A673 (cell line): ENCODE results near the gene FOXC1. TPM values are rescaled to one million over a fixed set of nuclear protein-coding genes. Genes with fewer than 3 reads are reported as not detected.

ENCODE experiments used
- BruUV-seq: library from RNA; stranded (reverse); fragments of 400-500 nt; replicated peaks from 2 replicates; lab custom pipeline; 2021; lab: Mats Ljungman, UMichigan
- CTCF ChIA-PET: fragments of 300-600 bp; sonication (Branson Sonifier 250); formaldehyde crosslinking; loops from one replicate; lab custom pipeline; 2022; ENCODE audit warnings: antibody characterized with exemption; lab: Charles Lee
- POLR2A ChIA-PET: fragments of 300-600 bp; sonication (Branson Sonifier 250); formaldehyde crosslinking; loops from one replicate; lab custom pipeline; 2022; ENCODE audit warnings: antibody characterized with exemption; ENCODE audit not compliant: low non-redundant PET; lab: Charles Lee
- DNase-seq: peaks from one replicate; pipeline ENCODE4 v3.0.0-alpha.2; 2015; ENCODE audit warnings: low spot score
- H3K27ac ChIP-seq: fragments of 200-600 bp; sonication (generic); 2 replicates; pipeline ENCODE4 v1.5.1; 2016; ENCODE audit warnings: mixed run types, low read depth, mild to moderate bottlenecking, mixed read lengths, antibody characterized with exemption, low read length; ENCODE audit not compliant: poor library complexity, severe bottlenecking
- H3K27me3 ChIP-seq: fragments of 200-600 bp; sonication (generic); replicated peaks from 2 replicates; pipeline ENCODE4 v1.6.1; 2017; ENCODE audit warnings: mixed run types, low read depth, mild to moderate bottlenecking, mixed read lengths, antibody characterized with exemption, low read length; ENCODE audit not compliant: insufficient read depth, poor library complexity
- H3K36me3 ChIP-seq: fragments of 200-600 bp; sonication (generic); 2 replicates; pipeline ENCODE4 v1.6.1; 2016; ENCODE audit warnings: mixed run types, mild to moderate bottlenecking, mixed read lengths, antibody characterized with exemption, low read length; ENCODE audit not compliant: insufficient read depth, poor library complexity, severe bottlenecking
- H3K4me1 ChIP-seq: fragments of 200-600 bp; sonication (generic); 2 replicates; pipeline ENCODE4 v1.6.1; 2017; ENCODE audit warnings: mixed run types, mild to moderate bottlenecking, mixed read lengths, antibody characterized with exemption, low read length; ENCODE audit not compliant: insufficient read depth, poor library complexity, severe bottlenecking
- H3K4me3 ChIP-seq: fragments of 200-600 bp; sonication (generic); 2 replicates; pipeline ENCODE4 v1.5.1; 2016; ENCODE audit warnings: low read depth, mixed run types, mild to moderate bottlenecking, mixed read lengths, low read length; ENCODE audit not compliant: poor library complexity, severe bottlenecking
- H3K9me3 ChIP-seq: fragments of 200-600 bp; sonication (generic); 2 replicates; pipeline ENCODE4 v1.6.1; 2016; ENCODE audit warnings: mixed run types, low read depth, mild to moderate bottlenecking, mixed read lengths, antibody characterized with exemption, low read length; ENCODE audit not compliant: poor library complexity, severe bottlenecking
- EZH2 ChIP-seq: fragments of 200-600 bp; sonication (generic); IDR thresholded peaks from 2 replicates; pipeline ENCODE4 v1.6.1; 2017; ENCODE audit warnings: borderline replicate concordance, low read depth, mild to moderate bottlenecking, mixed read lengths, antibody characterized with exemption, low read length; ENCODE audit not compliant: poor library complexity, severe bottlenecking
- intact Hi-C: fragments of 100-400 bp; cut with micrococcal nuclease; formaldehyde crosslinking; loops from one replicate; pipeline ENCODE4 v1.10.0; 2022; ENCODE audit not compliant: unreplicated experiment
- total RNA-seq: library from RNA; stranded (reverse); gene quantifications from 2 replicates; pipeline ENCODE4 v1.2.3, GENCODE V29; 2021
- TF ChIP-seq, protein P1 (sequence below): fragments of 300-800, 200-600 bp; sonication (generic); conservative IDR thresholded peaks from 2 replicates; pipeline ENCODE4 v1.5.1; 2017; ENCODE audit warnings: low read depth, mild to moderate bottlenecking, antibody characterized with exemption, low read length, moderate library complexity, mixed read lengths

The FOXC1 gene
- total RNA-seq, 1 experiment from 2014 or later, result 0.49 TPM

DNA sequence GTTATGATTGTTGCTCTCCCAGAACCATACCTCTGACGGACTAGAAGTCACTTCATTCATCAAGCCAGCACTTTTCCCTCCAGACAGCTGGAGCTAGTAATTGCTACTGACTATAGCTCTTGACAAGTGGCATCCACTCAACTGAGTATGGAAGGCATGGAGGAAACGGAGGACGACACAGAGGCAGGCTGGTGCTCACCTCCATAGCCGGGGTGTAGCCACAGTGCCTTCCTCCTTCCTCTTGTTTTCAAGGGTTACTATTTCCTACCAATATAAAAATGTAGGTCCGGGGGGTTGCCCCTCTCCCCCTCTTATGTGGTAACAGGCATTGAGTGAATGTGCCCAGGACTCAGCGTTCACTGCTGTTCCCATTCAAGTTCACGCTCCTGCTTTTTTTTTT lies 23.5 kb upstream of the FOXC1 start:
- POLR2A ChIA-PET, result no interaction called here
- intact Hi-C loops, result no loop called here
- H3K4me3 ChIP-seq, result no peak overlapping the region

DNA sequence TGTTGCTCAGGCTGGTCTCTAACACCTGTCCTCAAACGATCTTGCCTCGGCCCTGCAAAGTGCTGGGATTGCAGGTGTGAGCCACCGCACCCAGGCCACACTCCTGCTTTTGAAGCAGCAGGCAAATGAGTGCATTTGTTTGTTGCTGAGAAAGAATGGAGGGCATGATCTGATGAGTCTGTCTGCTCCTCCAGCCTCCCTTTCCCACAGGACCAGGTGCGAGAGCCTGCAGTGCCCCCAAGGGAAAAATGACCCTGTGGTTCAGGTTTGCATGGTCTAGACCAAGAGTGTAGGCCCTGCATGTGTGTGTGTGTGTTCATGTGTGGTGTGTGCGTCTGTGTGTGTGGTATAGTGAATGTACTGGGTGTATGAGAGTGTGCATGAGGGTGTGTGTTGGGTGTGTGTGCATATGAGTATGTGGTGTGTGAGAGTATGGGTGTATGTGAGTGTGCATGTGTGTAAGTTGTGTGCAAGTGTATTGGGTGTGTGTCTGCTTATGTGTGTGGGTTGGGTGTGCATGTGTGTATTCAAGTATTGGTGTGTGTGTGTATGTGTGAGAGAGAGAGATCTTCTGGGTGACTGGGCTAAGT lies 22.8 kb upstream of the FOXC1 start:
- ChIA-PET POLR2A (no interaction called here), CTCF (no interaction called here)
- H3K27me3 ChIP-seq, result peaks cover 44% of the 10 kb centered on the region
- no peak for TF ChIP-seq EZH2
- TF ChIP-seq, protein P1, sequence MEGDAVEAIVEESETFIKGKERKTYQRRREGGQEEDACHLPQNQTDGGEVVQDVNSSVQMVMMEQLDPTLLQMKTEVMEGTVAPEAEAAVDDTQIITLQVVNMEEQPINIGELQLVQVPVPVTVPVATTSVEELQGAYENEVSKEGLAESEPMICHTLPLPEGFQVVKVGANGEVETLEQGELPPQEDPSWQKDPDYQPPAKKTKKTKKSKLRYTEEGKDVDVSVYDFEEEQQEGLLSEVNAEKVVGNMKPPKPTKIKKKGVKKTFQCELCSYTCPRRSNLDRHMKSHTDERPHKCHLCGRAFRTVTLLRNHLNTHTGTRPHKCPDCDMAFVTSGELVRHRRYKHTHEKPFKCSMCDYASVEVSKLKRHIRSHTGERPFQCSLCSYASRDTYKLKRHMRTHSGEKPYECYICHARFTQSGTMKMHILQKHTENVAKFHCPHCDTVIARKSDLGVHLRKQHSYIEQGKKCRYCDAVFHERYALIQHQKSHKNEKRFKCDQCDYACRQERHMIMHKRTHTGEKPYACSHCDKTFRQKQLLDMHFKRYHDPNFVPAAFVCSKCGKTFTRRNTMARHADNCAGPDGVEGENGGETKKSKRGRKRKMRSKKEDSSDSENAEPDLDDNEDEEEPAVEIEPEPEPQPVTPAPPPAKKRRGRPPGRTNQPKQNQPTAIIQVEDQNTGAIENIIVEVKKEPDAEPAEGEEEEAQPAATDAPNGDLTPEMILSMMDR, result no peak
- DNase-seq, result no peak
- H3K4me1 ChIP-seq, result no peaks in the 10 kb centered on the region
- intact Hi-C loops, result no loop called here
- H3K27ac ChIP-seq, result no peak overlapping the region
- H3K36me3 ChIP-seq, result no peaks in the 10 kb centered on the region
- BruUV-seq, result no TSS peak
- no peaks in the 10 kb centered on the region for H3K9me3 ChIP-seq
- H3K4me3 ChIP-seq, result no peak overlapping the region

More for the DNA sequence above, 23.5 kb upstream of the FOXC1 start:
- no TSS peak for BruUV-seq
- Histone ChIP-seq H3K27me3 (peaks cover 37% of the 10 kb centered on the region), H3K27ac (no peak overlapping the region), H3K4me1 (no peaks in the 10 kb centered on the region), H3K36me3 (no peaks in the 10 kb centered on the region), H3K9me3 (no peaks in the 10 kb centered on the region)
- DNase-seq, result no peak
- TF ChIP-seq EZH2, result no peak
- TF ChIP-seq, protein P1, result no peak
- CTCF ChIA-PET, result no interaction called here

DNA sequence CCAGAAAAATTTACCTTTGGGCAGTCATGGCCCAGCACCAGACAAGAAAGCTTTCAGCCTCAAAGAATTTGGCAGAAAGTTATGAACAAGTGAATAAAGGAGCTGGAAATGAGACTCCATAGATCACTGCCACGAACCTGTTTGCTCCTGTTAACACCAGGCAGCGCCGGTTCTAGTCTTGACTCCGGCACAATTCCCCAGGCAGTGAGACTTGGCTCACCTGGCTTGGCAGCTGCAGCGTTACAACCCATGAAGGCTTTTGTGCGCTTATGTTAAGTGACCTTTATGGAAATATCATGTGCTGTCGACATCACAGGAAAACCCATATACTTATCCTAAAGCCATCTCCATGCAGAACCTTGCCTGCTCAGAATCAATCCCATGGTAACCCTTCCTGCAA lies 22.2 kb upstream of the FOXC1 start:
- TF ChIP-seq, protein P1, result no peak
- TF ChIP-seq EZH2, result no peak
- intact Hi-C loops, result no loop called here
- no peaks in the 10 kb centered on the region for H3K36me3 ChIP-seq
- BruUV-seq, result no TSS peak
- H3K4me3 ChIP-seq, result no peak overlapping the region
- CTCF ChIA-PET, result no interaction called here
- no peaks in the 10 kb centered on the region for H3K4me1 ChIP-seq
- H3K27me3 ChIP-seq, result peaks cover 48% of the 10 kb centered on the region
- H3K27ac ChIP-seq, result no peak overlapping the region
- DNase-seq, result no peak
- POLR2A ChIA-PET, result no interaction called here
- H3K9me3 ChIP-seq, result no peaks in the 10 kb centered on the region
